A673 (cell line): Measurements from ENCODE around the gene TECPR1. TPM values are rescaled to one million over a fixed set of nuclear protein-coding genes. Genes with fewer than 3 reads are reported as not detected.

ENCODE experiments used
- BruUV-seq: library from RNA; stranded (reverse); fragments of 400-500 nt; replicated peaks from 2 replicates; lab custom pipeline; 2021; lab: Mats Ljungman, UMichigan
- CTCF ChIA-PET: fragments of 300-600 bp; sonication (Branson Sonifier 250); formaldehyde crosslinking; loops from one replicate; lab custom pipeline; 2022; ENCODE audit warnings: antibody characterized with exemption; lab: Charles Lee
- POLR2A ChIA-PET: fragments of 300-600 bp; sonication (Branson Sonifier 250); formaldehyde crosslinking; loops from one replicate; lab custom pipeline; 2022; ENCODE audit warnings: antibody characterized with exemption; ENCODE audit not compliant: low non-redundant PET; lab: Charles Lee
- DNase-seq: peaks from one replicate; pipeline ENCODE4 v3.0.0-alpha.2; 2015; ENCODE audit warnings: low spot score
- H3K27ac ChIP-seq: fragments of 200-600 bp; sonication (generic); 2 replicates; pipeline ENCODE4 v1.5.1; 2016; ENCODE audit warnings: mixed run types, low read depth, mild to moderate bottlenecking, mixed read lengths, antibody characterized with exemption, low read length; ENCODE audit not compliant: poor library complexity, severe bottlenecking
- H3K27me3 ChIP-seq: fragments of 200-600 bp; sonication (generic); replicated peaks from 2 replicates; pipeline ENCODE4 v1.6.1; 2017; ENCODE audit warnings: mixed run types, low read depth, mild to moderate bottlenecking, mixed read lengths, antibody characterized with exemption, low read length; ENCODE audit not compliant: insufficient read depth, poor library complexity
- H3K36me3 ChIP-seq: fragments of 200-600 bp; sonication (generic); 2 replicates; pipeline ENCODE4 v1.6.1; 2016; ENCODE audit warnings: mixed run types, mild to moderate bottlenecking, mixed read lengths, antibody characterized with exemption, low read length; ENCODE audit not compliant: insufficient read depth, poor library complexity, severe bottlenecking
- H3K4me1 ChIP-seq: fragments of 200-600 bp; sonication (generic); 2 replicates; pipeline ENCODE4 v1.6.1; 2017; ENCODE audit warnings: mixed run types, mild to moderate bottlenecking, mixed read lengths, antibody characterized with exemption, low read length; ENCODE audit not compliant: insufficient read depth, poor library complexity, severe bottlenecking
- H3K4me3 ChIP-seq: fragments of 200-600 bp; sonication (generic); 2 replicates; pipeline ENCODE4 v1.5.1; 2016; ENCODE audit warnings: low read depth, mixed run types, mild to moderate bottlenecking, mixed read lengths, low read length; ENCODE audit not compliant: poor library complexity, severe bottlenecking
- H3K9me3 ChIP-seq: fragments of 200-600 bp; sonication (generic); 2 replicates; pipeline ENCODE4 v1.6.1; 2016; ENCODE audit warnings: mixed run types, low read depth, mild to moderate bottlenecking, mixed read lengths, antibody characterized with exemption, low read length; ENCODE audit not compliant: poor library complexity, severe bottlenecking
- CTCF ChIP-seq: fragments of 300-800, 200-600 bp; sonication (generic); conservative IDR thresholded peaks from 2 replicates; pipeline ENCODE4 v1.5.1; 2017; ENCODE audit warnings: low read depth, mild to moderate bottlenecking, antibody characterized with exemption, low read length, moderate library complexity, mixed read lengths
- EZH2 ChIP-seq: fragments of 200-600 bp; sonication (generic); IDR thresholded peaks from 2 replicates; pipeline ENCODE4 v1.6.1; 2017; ENCODE audit warnings: borderline replicate concordance, low read depth, mild to moderate bottlenecking, mixed read lengths, antibody characterized with exemption, low read length; ENCODE audit not compliant: poor library complexity, severe bottlenecking
- intact Hi-C: fragments of 100-400 bp; cut with micrococcal nuclease; formaldehyde crosslinking; loops from one replicate; pipeline ENCODE4 v1.10.0; 2022; ENCODE audit not compliant: unreplicated experiment
- total RNA-seq: library from RNA; stranded (reverse); gene quantifications from 2 replicates; pipeline ENCODE4 v1.2.3, GENCODE V29; 2021

TECPR1 gene
- total RNA-seq, 1 experiment from 2014 or later = 25.9 TPM

DNA sequence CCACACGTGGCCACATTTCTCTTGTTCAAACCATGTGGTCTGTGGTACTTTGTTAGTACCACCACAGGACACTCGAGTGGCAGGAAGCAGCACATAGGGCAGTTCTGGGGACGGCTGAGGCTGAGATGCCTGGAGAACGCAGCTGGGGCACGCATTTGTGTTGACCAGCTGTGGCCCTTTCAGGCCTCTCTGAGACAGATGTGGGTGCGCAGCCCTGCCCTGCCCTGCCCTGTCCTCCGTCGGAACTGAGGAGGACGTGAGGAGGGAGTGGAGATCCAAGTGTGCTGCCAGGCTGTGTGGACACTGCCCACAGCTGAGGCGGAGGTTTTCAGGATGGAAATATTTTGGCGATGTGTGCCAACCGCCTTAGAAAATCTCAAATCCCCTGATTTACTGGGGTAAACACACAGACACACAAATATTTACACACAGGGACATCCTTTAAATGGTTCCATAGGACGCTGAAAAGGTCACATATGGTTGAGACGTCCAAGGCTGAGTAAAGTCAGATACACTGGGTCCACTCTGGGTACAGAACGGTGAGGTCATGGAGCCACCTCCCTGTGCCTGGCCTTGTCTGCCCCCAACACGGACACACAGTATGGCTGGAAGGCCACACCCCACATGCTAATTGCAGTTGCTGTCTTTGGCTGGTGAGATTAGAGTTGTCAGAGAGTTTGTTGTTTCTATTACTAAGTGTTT, 26.0 kb downstream of the TECPR1 start:
- Histone ChIP-seq H3K27me3 (no peaks in the 10 kb centered on the region), H3K9me3 (no peaks in the 10 kb centered on the region), H3K27ac (no peak overlapping the region), H3K36me3 (no peaks in the 10 kb centered on the region), H3K4me1 (no peaks in the 10 kb centered on the region), H3K4me3 (no peak overlapping the region)
- ChIA-PET POLR2A (no interaction called here), CTCF (no interaction called here)
- TF ChIP-seq CTCF = no peak
- BruUV-seq = no TSS peak
- intact Hi-C loops = no loop called here
- DNase-seq = no peak

DNA sequence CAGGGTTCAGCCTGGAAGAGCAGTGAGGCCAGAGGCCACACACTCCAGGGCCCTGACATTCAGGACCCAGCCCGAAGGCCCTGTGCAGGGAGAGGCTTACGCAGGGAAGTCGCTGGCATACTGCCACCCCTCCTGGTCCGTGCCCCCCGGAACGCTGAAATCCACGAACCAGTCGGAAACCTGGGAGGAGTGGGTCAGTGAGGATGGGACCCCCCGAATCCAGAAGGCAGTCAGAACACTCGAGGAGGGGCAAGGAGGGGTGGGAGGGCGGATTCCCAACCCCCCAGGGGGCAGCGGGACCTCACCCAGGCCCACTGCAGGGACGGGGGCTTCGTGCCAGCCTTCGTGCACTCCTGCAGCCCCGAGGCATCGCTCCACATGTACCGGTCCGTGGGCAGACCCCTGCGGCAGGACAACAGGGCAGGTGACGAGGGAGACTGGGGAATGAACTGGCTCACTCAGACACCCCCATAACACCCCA, 27.3 kb downstream of the TECPR1 start:
- TF ChIP-seq EZH2 (no peak), CTCF (no peak)
- ChIA-PET CTCF (no interaction called here), POLR2A (no interaction called here)
- Histone ChIP-seq H3K27ac (no peak overlapping the region), H3K4me3 (no peak overlapping the region), H3K27me3 (no peaks in the 10 kb centered on the region), H3K36me3 (no peaks in the 10 kb centered on the region), H3K4me1 (no peaks in the 10 kb centered on the region), H3K9me3 (no peaks in the 10 kb centered on the region)
- intact Hi-C loops = no loop called here
- BruUV-seq = no TSS peak
- no peak for DNase-seq

DNA sequence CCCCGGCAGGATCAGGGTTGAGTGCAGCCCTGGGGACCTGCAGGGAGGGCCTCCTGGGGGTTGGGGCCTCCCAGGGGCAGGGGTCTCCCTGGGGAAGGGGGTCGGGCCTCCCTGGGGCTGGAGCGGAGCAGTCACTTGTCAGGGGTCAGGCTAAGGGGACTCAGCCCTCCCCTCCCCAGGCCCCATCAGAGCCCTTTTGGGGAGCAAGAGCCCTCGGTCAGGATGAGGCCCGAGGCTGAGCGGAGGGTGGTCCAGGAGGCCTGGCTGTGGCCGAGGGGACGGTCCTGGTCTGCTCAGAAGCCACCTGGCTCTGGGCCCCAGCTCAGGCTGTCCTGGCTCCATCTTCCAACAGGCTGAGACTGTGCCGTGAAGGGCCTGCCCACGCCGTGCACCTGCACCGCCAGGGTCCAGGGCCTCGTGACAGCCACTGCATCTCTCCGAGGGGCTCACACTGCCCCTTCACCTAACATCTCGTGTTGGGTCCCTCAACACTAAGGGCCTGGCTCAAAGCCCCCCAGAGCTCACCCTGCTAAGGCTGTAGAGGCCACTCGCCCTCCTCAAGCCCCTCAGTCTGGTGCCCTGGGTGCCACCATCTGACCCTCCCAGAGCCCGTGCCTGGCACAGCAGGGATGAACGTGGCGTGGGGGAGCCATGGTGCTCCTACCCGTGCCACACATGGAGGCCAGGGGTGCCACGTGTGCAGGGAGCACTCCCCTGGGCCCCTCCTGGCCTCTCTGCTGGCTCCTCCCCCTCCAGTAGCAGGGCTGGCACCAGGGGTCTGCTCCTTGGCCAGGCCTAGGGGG, 27.9 kb downstream of the TECPR1 start:
- no peaks in the 10 kb centered on the region for H3K27me3 ChIP-seq
- POLR2A ChIA-PET = no interaction called here
- H3K9me3 ChIP-seq = no peaks in the 10 kb centered on the region
- no peaks in the 10 kb centered on the region for H3K4me1 ChIP-seq
- H3K36me3 ChIP-seq = no peaks in the 10 kb centered on the region
- DNase-seq = no peak
- no peak overlapping the region for H3K4me3 ChIP-seq
- BruUV-seq = no TSS peak
- H3K27ac ChIP-seq = no peak overlapping the region
- intact Hi-C loops = no loop called here
- CTCF ChIA-PET = no interaction called here
- no peak for TF ChIP-seq EZH2
- TF ChIP-seq CTCF = no peak
